Fibroblast of villous mesenchyme (primary cell): ENCODE data around the gene STYXL1. TPM values are rescaled to one million over a fixed set of nuclear protein-coding genes. Genes with fewer than 3 reads are reported as not detected.
"Not testable (repeated sequence)": the region's sequence is repeated elsewhere in the genome, so short reads cannot be mapped to it uniquely, and the experiment has no call there.

ENCODE experiments used
- DNase-seq: peaks from one replicate; pipeline ENCODE4 v3.0.0-alpha.2; 2010; ENCODE audit warnings: low read depth
- H3K4me3 ChIP-seq: 2 replicates; pipeline ENCODE4 v1.5.1; 2011; ENCODE audit warnings: low read depth, mild to moderate bottlenecking, low read length
- total RNA-seq: library from RNA; depleted of rRNA; stranded (reverse); fragments of >200 nt; gene quantifications from 2 replicates; pipeline ENCODE4 v1.2.3, GENCODE V29; 2012
- TF ChIP-seq, protein P1 (sequence below): IDR thresholded peaks from 2 replicates; pipeline ENCODE4 v1.5.1; 2012; ENCODE audit warnings: low read depth, mild to moderate bottlenecking, low read length; ENCODE audit not compliant: insufficient read depth

Gene STYXL1
- total RNA-seq, 1 donor = 35.4 TPM

DNA sequence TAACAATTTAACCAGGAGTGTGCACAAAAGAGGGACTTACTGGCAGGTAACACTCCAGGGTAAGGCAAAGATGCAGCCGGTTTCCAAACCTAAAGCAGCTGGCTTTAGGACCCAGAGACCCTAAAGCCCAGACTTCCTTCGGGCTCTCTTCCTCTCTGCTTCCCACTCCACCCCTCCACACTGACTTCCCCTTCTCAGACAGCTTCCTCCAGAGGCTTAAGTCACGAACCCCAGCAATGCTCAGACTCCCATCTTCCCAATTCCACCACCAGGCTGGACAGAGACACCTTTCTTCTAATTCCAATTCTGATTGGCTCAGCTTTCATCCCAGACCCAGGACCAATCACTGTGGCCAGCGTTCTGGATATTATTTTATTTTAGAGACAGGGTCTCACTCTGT is 24.8 kb downstream of the STYXL1 start:
- TF ChIP-seq, protein P1, sequence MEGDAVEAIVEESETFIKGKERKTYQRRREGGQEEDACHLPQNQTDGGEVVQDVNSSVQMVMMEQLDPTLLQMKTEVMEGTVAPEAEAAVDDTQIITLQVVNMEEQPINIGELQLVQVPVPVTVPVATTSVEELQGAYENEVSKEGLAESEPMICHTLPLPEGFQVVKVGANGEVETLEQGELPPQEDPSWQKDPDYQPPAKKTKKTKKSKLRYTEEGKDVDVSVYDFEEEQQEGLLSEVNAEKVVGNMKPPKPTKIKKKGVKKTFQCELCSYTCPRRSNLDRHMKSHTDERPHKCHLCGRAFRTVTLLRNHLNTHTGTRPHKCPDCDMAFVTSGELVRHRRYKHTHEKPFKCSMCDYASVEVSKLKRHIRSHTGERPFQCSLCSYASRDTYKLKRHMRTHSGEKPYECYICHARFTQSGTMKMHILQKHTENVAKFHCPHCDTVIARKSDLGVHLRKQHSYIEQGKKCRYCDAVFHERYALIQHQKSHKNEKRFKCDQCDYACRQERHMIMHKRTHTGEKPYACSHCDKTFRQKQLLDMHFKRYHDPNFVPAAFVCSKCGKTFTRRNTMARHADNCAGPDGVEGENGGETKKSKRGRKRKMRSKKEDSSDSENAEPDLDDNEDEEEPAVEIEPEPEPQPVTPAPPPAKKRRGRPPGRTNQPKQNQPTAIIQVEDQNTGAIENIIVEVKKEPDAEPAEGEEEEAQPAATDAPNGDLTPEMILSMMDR = no peak
- no peak overlapping the region for H3K4me3 ChIP-seq
- DNase-seq = no peak

DNA sequence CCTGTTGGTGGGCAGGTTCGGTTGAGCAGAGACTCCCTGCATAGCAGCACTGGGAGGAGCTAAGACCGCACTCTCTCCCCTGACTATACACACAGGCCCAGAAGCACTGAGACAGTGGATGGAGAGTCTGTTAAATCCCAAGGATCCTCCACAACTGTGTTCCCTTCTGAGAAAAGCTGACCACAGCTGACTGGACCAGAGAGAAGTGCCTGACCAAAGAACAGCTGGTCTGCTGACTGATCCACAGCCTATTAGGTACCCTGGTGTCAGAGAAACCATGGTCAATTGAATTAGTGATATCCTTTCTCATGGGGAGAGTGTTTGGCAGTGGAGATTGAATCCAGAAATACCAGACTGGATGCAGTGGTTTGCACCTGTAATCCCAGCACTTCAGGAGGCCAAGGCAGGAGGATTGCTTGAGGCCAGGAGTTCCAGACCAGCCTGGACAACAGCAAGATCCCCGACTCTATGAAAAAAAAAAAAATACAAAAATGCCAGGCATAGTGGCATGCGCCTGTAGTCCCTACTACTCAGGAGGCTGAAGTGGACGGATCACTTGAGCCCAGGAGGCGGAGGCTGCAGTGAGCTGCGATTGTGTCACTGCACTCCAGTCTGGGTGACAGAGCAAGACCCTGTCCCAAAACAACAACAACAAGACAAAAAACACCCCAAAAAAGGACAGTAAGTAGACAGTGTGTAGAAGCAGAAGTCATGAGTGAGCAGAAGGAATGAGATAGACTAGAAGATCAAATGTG is 25.6 kb downstream of the STYXL1 start:
- no peak for DNase-seq
- TF ChIP-seq, protein P1 = no peak

DNA sequence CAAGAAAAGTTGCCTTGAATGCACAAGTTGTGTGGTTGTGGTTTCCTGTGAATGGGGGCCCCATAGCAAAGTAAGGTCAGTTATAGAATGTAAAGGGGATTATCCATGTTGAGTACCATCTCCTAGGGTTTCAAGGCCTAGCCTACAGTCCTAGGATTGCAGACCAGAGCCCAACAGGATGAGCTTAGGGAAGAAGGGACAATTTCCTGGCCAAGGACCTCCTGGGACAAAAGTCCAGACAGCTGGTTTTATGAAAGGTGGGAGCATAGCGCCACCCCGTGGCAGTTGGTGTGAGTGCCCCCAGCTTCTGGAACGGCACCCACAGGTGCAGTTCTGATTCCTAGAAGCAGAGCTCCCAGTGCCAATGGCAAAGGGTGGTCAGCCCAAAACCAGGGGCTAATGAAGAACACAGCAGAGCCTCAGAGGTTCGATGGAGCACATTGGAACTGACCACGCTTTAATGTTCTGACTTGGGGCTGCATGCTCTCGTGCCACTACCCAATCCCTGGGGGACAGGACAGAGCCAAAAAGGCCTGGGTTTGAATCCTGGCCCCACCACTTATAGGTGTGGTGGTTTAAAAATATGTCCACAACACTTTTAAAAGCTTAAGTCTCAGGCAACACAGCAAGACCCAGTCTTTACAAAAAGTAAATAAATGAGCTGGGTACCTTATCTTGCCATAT is 27.6 kb downstream of the STYXL1 start:
- H3K4me3 ChIP-seq = no peak overlapping the region
- peak; percentile 74 for DNase-seq
- TF ChIP-seq, protein P1 = peak; percentile 95

More for the DNA sequence above, 25.6 kb downstream of the STYXL1 start:
- no peak overlapping the region for H3K4me3 ChIP-seq

DNA sequence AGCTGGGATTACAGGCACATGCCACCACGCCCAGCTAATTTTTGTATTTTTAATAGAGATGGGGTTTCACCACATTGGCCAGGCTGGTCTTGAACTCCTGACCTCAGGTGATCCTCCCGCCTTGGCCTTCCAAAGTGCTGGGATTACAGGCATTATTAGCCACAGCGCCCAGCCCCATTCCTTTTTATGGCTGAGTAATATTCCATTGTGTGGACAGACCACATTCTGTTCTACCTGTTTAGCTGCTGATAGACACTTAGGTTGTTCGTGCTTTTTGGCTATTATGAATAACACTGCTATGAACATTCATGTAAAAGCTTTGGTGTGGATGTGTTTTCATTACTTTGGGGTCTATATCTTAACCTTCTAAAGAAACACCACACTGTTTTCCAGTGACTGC is 29.3 kb downstream of the STYXL1 start:
- not testable (repeated sequence) for H3K4me3 ChIP-seq, DNase-seq

DNA sequence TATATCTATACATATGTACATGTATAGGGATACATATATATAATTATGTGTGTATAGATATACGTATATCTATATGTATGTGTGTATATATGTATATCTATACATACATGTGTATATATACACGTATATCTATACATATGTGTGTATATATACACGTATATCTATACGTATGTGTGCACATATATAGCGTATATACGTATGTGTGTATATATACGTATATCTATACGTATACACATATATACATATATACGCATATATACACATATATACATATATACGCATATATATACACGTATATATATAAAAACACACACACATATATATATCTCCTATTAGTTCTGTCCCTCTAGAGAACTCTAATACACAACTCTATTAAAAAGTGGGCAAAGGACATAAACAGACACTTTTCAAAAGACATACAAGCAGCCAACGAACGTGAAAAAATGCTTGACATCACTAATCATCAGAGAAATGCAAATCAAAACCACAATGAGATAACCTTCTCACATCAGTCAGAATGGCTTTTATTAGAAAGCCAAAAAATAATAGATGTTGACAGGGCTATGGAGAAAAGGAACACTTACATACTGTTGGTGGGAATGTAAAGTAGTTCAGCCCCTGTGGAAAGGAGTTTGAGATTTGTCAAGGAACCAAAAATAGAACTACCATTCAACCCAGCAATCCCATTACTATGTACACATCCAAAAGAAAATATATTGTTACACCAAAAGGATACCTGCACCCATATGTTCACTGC is 31.4 kb downstream of the STYXL1 start:
- DNase-seq = peak; percentile 44
- TF ChIP-seq, protein P1 = no peak
- H3K4me3 ChIP-seq = no peak overlapping the region

DNA sequence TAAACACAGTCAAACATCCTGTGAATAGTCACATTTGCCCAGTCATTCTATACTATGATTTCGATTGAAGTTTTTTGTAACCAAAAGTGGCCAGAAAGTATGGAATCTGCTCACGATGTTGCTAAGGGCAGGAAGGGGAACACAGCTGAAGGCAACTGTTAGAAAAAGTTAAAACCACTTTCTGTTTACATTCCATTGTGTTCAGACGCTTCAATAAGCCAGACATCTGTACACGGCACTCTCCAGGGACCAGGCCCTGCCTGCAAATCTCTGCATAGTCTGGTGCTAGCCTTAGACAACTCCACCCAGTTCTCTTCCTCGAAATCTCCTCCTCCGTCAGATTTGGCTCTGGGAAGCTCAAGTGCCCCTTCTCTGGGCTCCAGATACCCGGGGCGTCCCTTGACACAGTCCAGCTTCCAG is 36.3 kb downstream of the STYXL1 start:
- H3K4me3 ChIP-seq = peak overlapping the region; percentile 10
- TF ChIP-seq, protein P1 = no peak
- DNase-seq = peak; percentile 96
